Heart right ventricle (tissue), 16 donors: ENCODE data around the gene MSL2. TPM values are rescaled to one million over a fixed set of nuclear protein-coding genes. Genes with fewer than 3 reads are reported as not detected.
"Not testable (repeated sequence)": the region's sequence is repeated elsewhere in the genome, so short reads cannot be mapped to it uniquely, and the experiment has no call there.

ENCODE experiments used
- ATAC-seq, 8 donors: fragments of 200-7000 bp; cut with Tn5 transposase; one replicate each; pipeline ENCODE4 v1.9.1; 2020; ENCODE audit warnings: mild to moderate bottlenecking in 8 of 8, moderate library complexity in 8 of 8, moderate number of reproducible peaks in 1 of 8
- DNase-seq, 2 donors: peaks; one replicate each; pipeline ENCODE4 v3.0.0-alpha.2; 2020
- H3K27ac ChIP-seq, 10 donors: fragments of 200-600 bp; sonication (generic) in 2 of 10; one replicate each; pipeline versions ENCODE4 v1.5.0 to v1.8.0; 2020 to 2022; ENCODE audit warnings: mild to moderate bottlenecking in 3 of 10
- H3K27me3 ChIP-seq, 7 donors: fragments of 200-600 bp; one replicate each; pipeline ENCODE4 v1.8.0; 2021 to 2022; ENCODE audit warnings: mild to moderate bottlenecking in 2 of 7
- H3K36me3 ChIP-seq, 9 donors: fragments of 200-600 bp; sonication (generic) in 1 of 9; one replicate each; pipeline versions ENCODE4 v1.5.0 to v1.8.0; 2020 to 2022; ENCODE audit warnings: mild to moderate bottlenecking in 2 of 9
- H3K4me1 ChIP-seq, 9 donors: fragments of 200-600 bp; sonication (generic) in 1 of 9; one replicate each; pipeline versions ENCODE4 v1.5.0 to v1.8.0; 2020 to 2022; ENCODE audit warnings: mild to moderate bottlenecking in 4 of 9
- H3K4me3 ChIP-seq, 10 donors: fragments of 200-600 bp; sonication (generic) in 2 of 10; one replicate each; pipeline versions ENCODE4 v1.5.0 to v1.8.0; 2020 to 2022; ENCODE audit warnings: mild to moderate bottlenecking in 7 of 10, moderate library complexity in 2 of 10
- H3K9me3 ChIP-seq, 11 donors: fragments of 200-600 bp in 10 of 11; sonication (generic) in 2 of 11; one replicate each; pipeline versions ENCODE4 v1.5.0 to v1.8.0; 2013 to 2022; ENCODE audit warnings: mild to moderate bottlenecking in 2 of 11, control low read depth in 1 of 11, moderate library complexity in 1 of 11
- WGBS, 2 donors: extraction: QIAGEN DNeasy Blood & Tissue Kit; methylation state at CpG; one replicate each; pipeline ENCODE4 v1.1.7; 2013; ENCODE audit warnings: inconsistent platforms in 1 of 2; 5-methylcytosine and 5-hydroxymethylcytosine counted together
- intact Hi-C, 10 donors: fragments of 100-400 bp; cut with DNase I; formaldehyde crosslinking; loops; one replicate each; pipeline versions ENCODE4 v1.11.1 to v1.14.2; 2022
- polyA plus RNA-seq, 2 donors: library from polyadenylated mRNA; stranded (reverse); fragments of 200-250 nt; gene quantifications; one replicate each; pipeline ENCODE4 v1.2.3, GENCODE V29; 2013
- total RNA-seq, 10 donors: library from RNA; stranded (reverse); fragmentation: NEBNext Ultra II Directional in 3 of 10; extraction: Animal tissue kit (Norgen Biotek cat#: 25700) in 3 of 10; gene quantifications; one replicate each; pipeline versions ENCODE4 v1.2.1 to v1.2.4, GENCODE V29; 2021 to 2023
- TF ChIP-seq, protein P1 (sequence below), 9 donors: fragments of 200-600 bp; sonication (generic) in 2 of 9; IDR thresholded peaks; one replicate each; pipeline versions ENCODE4 v1.5.0 to v1.8.0; 2021 to 2022; ENCODE audit warnings: antibody characterized with exemption in 9 of 9, mild to moderate bottlenecking in 5 of 9, moderate library complexity in 1 of 9
- donor health status: Arrhythmogenic right ventricular cardiomyopathy.
- donor health status: ischemic (EF 13 %, LVEDD 7.1; RV severe dilation, severe dysfunction).
- donor health status: healthy with polysubstance abuse.
- donor health status: DM: no; HTN: yes; CAD: no.
- donor health status: DM: no; HTN: no; CAD: no.
- donor health status: ischemic (EF 25% LVEDD 6.9; RV normal size, moderate dysfunction).
- donor health status: ischemic (EF 25% LVEDD 5.7; RV mildly dilated, moderate dysfunction).
- donor health status: healthy.
- donor health status: DM: yes; HTN: yes; CAD: no.
- donor health status: Ischemic cardiomyopathy.
- donor health status: ischemic (EF 35%, LVEDD 5.7; RV mildly dilated, moderate dysfunction).
- donor health status: nonischemic (EF 11% LVEDD 7.7; RV severe dilation, severe dysfunction).
- donor health status: DM: yes; HTN: yes; CAD: no.
- donor health status: PGD.
- donor health status: ischemic (EF 29% LVEDD 5.4; RV normal size, mild dysfunction).
- donor health status: nonischemic (EF 23%, LVEDD 6.1; RV moderate dilation, normal function).

MSL2 gene
- total and polyA plus RNA-seq, 12 donors = 3.8 to 25.2 (median 20.1) TPM

DNA sequence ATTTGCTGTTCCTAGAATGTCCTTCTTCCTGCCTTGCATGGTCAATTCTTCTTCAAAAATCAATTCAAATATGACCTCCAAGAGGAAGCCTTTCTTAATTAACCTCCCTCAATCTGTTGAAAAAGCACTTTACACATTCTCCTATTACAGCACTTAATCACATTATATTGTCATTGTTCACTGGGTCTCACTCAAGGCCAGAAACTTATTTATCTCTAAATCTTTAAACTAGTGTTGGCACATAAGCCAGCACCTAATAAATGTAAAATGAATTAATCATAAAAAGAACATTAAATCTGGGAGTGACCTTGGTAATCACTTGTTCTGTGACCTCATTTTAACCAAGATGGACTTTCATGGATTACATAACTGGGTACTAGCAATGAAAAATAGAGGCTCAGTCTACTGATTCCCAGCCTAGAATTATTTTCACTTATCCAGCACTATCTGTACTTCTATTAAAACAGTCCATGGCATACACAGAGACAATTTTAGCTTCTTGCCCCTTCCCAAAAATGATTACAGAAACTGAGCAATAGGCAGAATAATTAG, 22.1 kb downstream of the MSL2 start:
- ATAC-seq = no peak
- no peak overlapping the region for H3K27ac ChIP-seq
- no peaks in the 10 kb centered on the region for H3K36me3 ChIP-seq
- H3K4me3 ChIP-seq = no peak overlapping the region
- DNase-seq = no peak
- H3K27me3 ChIP-seq = no peaks in the 10 kb centered on the region
- intact Hi-C loops = no loop called here
- H3K9me3 ChIP-seq = no peaks in the 10 kb centered on the region
- peaks cover 4 to 86% (median 54%) of the 10 kb centered on the region in 9 donors for H3K4me1 ChIP-seq
- TF ChIP-seq, protein P1, sequence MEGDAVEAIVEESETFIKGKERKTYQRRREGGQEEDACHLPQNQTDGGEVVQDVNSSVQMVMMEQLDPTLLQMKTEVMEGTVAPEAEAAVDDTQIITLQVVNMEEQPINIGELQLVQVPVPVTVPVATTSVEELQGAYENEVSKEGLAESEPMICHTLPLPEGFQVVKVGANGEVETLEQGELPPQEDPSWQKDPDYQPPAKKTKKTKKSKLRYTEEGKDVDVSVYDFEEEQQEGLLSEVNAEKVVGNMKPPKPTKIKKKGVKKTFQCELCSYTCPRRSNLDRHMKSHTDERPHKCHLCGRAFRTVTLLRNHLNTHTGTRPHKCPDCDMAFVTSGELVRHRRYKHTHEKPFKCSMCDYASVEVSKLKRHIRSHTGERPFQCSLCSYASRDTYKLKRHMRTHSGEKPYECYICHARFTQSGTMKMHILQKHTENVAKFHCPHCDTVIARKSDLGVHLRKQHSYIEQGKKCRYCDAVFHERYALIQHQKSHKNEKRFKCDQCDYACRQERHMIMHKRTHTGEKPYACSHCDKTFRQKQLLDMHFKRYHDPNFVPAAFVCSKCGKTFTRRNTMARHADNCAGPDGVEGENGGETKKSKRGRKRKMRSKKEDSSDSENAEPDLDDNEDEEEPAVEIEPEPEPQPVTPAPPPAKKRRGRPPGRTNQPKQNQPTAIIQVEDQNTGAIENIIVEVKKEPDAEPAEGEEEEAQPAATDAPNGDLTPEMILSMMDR (IDR thresholded peaks at IDR 0.05) = no peak

DNA sequence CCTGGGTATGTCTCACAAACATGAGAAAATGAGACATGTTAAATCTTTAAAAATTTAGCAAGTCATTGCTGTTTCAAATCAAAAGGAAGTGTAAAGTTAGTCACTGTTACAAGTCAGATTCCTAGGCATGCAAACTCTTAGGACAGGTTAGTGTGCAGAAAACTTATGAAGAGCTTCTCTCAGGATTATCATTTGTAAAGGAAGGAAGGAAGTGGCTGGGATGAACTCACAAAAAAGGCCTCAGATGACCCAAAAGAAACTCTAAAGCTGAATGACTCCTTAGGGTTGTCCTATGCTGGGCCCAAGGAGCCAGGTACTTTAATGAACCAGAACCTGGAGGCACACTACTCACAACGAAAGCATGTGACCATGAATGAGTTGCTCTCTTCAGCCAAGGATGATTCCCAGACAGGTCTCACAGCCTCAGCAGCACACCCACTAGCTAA, 25.0 kb downstream of the MSL2 start:
- ATAC-seq (no peak), DNase-seq (no peak)
- peaks cover 0 to 68% (median 39%) of the 10 kb centered on the region in 9 donors for H3K4me1 ChIP-seq
- TF ChIP-seq, protein P1 (IDR thresholded peaks at IDR 0.05) = no peak
- H3K9me3 ChIP-seq = peaks cover 0 to 3% (median 0%) of the 10 kb centered on the region in 11 donors
- 16 to 35% methylated on average over 1 of the region's 1 CpG for WGBS, 2 donors
- no peaks in the 10 kb centered on the region for H3K36me3 ChIP-seq
- no peak overlapping the region for H3K27ac ChIP-seq
- H3K4me3 ChIP-seq = no peak overlapping the region
- H3K27me3 ChIP-seq = no peaks in the 10 kb centered on the region
- intact Hi-C loops = no loop called here

DNA sequence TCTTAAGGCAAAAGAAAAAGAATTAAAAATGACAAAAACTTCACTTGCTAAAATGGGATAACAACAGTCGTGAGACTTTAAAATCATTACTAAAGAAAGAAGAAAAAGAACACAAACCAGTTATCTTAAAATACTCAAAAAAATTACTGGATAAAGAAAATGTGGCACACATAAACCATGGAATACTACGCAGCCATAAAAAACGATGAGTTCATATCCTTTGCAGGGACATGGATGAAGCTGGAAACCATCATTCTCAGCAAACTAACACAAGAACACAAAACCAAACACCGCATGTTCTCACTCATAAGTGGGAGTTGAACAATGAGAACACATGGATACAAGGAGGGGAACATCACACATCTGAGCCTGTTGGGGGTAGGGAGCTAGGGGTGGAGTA, 27.9 kb downstream of the MSL2 start:
- peaks cover 0 to 70% (median 48%) of the 10 kb centered on the region in 9 donors for H3K4me1 ChIP-seq

DNA sequence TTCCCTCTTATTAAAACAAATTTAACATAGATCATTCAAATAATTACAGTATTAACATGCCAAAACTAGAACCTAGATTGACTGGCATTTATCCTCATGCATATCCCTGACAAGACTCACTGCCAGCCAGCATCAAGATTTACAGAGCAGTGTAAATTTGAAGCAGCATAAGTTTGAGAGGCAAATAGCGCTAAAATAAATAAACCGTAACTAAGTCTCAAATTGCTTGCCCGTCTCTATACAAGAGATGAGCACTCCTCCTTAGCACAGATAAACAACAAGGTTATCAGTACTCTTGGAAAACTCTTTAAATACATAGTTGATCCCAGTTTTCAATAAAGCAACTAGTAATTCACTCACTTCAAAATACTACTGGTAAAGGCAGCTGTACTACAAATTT, 29.6 kb downstream of the MSL2 start:
- DNase-seq (no peak), ATAC-seq (no peak)
- Histone ChIP-seq H3K9me3 (peaks cover 0 to 3% (median 0%) of the 10 kb centered on the region in 11 donors), H3K27ac (no peak overlapping the region), H3K36me3 (no peaks in the 10 kb centered on the region), H3K27me3 (no peaks in the 10 kb centered on the region), H3K4me3 (no peak overlapping the region), H3K4me1 (peaks cover 0 to 71% (median 48%) of the 10 kb centered on the region in 9 donors)
- TF ChIP-seq, protein P1 (IDR thresholded peaks at IDR 0.05) = no peak
- intact Hi-C loops = no loop called here
- WGBS, 2 donors = 66% methylated on average over 3 of the region's 3 CpGs

More for the DNA sequence above, 27.9 kb downstream of the MSL2 start:
- ATAC-seq, H3K36me3 ChIP-seq, DNase-seq, H3K27ac ChIP-seq, H3K27me3 ChIP-seq, H3K4me3 ChIP-seq, intact Hi-C loops, H3K9me3 ChIP-seq: not testable (repeated sequence)
- 93 to 94% methylated on average over 4 of the region's 4 CpGs for WGBS, 2 donors

DNA sequence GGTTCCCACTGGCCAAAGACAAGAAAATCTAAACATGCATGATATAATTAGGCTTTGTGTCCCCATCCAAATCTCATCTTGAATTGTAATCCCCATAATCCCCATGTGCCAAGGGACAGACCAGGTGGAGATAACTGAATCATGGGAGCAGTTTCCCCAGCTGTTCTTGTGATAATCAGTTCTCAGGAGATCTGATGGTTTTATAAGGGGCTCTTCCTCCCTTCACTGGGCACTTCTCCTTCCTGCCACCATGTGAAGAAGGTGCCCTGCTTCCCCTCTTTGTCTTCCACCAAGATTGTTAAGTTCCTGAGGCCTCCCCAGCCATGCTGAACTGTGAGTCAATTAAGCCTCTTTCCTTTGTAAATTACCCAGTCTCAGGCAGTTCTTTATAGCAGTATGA, 32.5 kb downstream of the MSL2 start:
- H3K27ac ChIP-seq, H3K4me3 ChIP-seq, DNase-seq, H3K9me3 ChIP-seq, H3K36me3 ChIP-seq, intact Hi-C loops, H3K27me3 ChIP-seq: not testable (repeated sequence)
- ATAC-seq = peak in 1 of 8 donors; percentile 22
- peaks cover 0 to 71% (median 44%) of the 10 kb centered on the region in 9 donors for H3K4me1 ChIP-seq
